Measurements from ENCODE around the gene SFTPD.
A peak's percentile ranks its signal among the peaks of the same experiment; 100 is the strongest.

Gene SFTPD

DNA sequence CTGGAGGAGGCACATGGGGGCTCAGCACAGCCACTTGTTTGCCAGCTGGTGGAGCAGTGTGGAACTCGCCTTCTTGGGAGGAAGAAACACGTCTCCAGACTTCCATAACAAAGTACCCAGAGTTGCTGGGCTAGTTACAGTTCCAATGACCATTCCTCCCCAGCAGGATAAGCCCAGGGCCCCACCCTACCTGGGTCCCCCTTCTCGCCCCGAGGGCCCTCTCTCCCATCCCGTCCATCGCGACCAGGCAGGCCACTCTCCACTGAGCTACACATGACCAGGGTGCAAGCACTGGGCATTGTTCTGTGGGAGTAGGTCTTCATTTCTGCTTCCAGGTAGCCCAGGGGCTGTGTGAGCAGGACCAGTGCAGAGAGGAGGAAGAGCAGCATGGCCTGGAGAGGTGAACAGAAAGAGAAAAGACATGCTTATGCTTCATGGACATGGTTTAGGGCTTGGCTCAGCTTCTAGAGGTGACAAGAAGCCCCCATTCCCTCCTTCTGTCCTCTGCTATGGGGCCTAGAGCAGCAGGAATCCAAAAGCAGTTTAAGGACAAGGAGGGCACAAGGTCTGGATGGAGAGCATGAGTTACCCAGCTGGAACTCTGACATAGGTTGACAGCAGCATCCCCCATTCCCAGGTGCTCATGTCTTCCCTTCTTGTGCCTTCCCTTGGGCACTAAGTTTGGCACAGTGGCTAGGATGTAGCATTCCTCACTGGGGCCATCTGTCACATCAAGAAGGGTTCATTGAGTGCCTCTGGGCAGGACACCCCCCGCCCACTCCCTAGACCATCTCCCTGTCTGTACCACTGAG lies 2.4 kb downstream of the SFTPD start:
- ChIA-PET POLR2A (no interaction called here), CTCF (no interaction called here)
- TF ChIP-seq BHLHE40 (IDR thresholded peaks at IDR 0.05; ENCODE audit: borderline replicate concordance) (no peak), CTBP1 (IDR thresholded peaks at IDR 0.05; ENCODE audit: borderline replicate concordance) (no peak)
- peak; percentile 1 for DNase-seq (ENCODE audit: extremely low spot score)

DNA sequence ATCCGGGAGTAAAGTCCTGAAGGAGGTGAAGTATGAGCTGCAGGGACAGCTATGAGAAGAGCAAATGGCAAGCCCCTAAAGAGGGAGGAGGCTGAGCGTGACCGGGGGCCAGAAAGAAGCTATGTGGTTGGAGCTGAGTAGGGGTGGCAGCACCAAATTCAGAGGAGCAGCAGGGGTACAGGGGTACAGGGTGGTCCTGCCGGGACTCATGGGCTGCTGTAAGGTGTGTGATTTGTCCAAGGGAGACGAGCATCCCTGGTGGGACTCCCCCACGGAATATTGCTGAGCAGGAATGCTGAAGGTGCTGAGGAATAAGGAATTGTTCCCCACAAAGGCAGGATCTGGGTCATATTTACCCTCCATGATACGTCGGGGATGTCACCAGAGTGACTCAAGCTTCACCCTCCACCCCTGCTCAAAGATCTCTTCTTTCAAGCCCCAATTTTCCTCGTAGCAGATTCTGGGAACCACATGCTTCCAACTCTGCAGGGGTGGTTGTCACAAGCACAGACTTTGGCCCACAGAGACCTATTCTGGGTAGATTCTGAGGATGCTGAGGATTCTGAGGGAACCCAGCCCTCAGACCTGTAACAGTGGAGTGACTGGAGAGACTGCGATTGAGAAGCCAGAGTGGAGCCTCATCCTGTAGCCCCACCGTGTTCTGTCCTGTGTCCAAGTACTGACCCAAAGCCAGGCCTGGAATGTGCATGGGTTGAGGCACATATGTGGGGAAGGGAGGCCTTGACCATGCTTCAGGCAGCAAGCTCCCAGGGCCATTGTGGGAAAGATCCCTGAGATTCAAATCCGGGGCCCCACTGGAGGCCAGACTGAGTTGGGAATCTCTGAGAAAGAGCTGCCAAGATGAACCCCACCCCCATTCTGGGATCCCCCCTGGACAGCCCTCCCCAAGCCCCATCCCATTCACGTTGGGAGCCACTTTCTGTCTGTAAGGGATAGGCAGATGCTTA lies 4.2 kb downstream of the SFTPD start:
- ChIA-PET POLR2A (no interaction called here), CTCF (no interaction called here)
- TF ChIP-seq FOXM1 (IDR thresholded peaks at IDR 0.05; ENCODE audit: borderline replicate concordance), result no peak
- TF ChIP-seq SUZ12 (IDR thresholded peaks at IDR 0.05), result no peak
- TF ChIP-seq HDGF (IDR thresholded peaks at IDR 0.05; ENCODE audit: borderline replicate concordance), result no peak
- TF ChIP-seq ELF4 (IDR thresholded peaks at IDR 0.05), result no peak
- TF ChIP-seq NFRKB (IDR thresholded peaks at IDR 0.05), result no peak
- no peak for DNase-seq (ENCODE audit: extremely low spot score)

DNA sequence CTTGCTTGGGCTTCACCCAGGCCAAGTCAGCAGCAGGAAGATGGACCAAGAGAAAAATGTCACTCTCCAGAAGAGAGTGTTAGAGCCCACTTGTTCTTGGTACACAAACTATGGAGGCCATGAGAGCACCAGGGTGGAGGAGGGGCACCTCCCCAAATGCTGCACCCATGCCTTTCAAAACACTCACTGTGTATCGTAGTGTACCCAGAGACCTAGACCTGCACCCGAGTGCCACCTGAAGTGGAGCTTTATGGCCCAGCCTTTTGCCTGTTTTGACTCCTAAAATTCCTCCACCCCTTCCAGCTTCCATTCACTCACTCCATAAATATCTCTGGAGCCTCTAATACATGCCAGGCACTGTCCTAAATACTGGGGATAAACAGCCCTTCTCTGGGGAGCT lies 5.0 kb downstream of the SFTPD start:
- TF ChIP-seq HDGF (IDR thresholded peaks at IDR 0.05; ENCODE audit: borderline replicate concordance) (no peak), FOXM1 (IDR thresholded peaks at IDR 0.05; ENCODE audit: borderline replicate concordance) (no peak), SUZ12 (IDR thresholded peaks at IDR 0.05) (no peak), NFRKB (IDR thresholded peaks at IDR 0.05) (no peak), FOXA1 (IDR thresholded peaks at IDR 0.05) (no peak), TARDBP (IDR thresholded peaks at IDR 0.05) (no peak), ZNF384 (IDR thresholded peaks at IDR 0.05) (no peak), ARNT (IDR thresholded peaks at IDR 0.05) (no peak), LEF1 (IDR thresholded peaks at IDR 0.05; ENCODE audit: borderline replicate concordance) (no peak)
- DNase-seq (ENCODE audit: extremely low spot score), result no peak
- ChIA-PET CTCF (no interaction called here), POLR2A (no interaction called here)

DNA sequence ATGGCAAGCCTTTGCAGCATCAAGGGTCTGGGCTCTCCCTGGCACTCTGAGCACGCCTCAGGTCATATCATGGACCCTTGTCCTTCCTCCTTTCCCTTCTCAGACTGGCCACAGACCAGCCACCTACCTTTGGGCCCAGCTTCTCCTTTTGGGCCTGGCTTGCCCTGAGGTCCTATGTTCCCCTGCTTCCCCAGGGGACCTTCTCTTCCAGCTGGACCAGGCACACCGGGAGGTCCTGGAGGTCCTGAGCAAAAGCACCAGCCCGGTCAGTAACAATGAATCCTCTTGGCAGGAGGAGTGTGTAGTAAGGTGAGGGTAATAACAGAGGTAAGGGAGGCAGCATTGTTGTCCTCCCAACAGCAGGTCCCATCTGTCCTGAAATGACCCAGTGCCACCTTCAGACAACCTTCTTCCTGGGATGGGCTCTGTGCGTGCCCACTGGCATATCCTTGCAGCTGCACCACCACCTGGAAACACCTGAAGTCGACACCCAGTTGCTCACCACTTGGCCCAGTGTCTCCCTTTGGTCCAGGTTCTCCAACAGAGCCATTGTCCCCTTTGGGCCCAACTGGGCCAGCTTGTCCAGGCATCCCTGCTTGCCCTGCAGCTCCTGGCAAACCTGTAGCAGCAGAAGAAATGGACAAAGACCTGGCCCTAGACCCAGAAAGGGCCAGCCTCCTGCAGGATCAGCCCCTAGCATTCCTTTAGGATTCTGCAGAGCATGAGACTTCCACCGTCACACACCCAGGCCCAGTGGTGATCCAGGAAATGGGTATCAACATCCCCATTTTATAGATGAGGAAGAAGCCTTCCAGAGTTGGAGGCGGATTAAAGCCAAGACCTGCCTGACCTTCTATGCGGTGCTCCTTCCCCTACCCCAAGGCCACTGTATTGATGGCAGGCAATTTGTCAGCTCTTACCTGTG lies 6.4 kb downstream of the SFTPD start:
- TF ChIP-seq ZNF384 (IDR thresholded peaks at IDR 0.05) (no peak), ELF4 (IDR thresholded peaks at IDR 0.05) (no peak), L3MBTL2 (conservative IDR thresholded peaks at IDR 0.05) (no peak), HDGF (IDR thresholded peaks at IDR 0.05; ENCODE audit: borderline replicate concordance) (no peak), FOXA1 (IDR thresholded peaks at IDR 0.05) (no peak), BHLHE40 (IDR thresholded peaks at IDR 0.05; ENCODE audit: borderline replicate concordance) (no peak)
- no peak for DNase-seq (ENCODE audit: extremely low spot score)
- CTCF ChIA-PET, result no interaction called here
- POLR2A ChIA-PET, result no interaction called here

DNA sequence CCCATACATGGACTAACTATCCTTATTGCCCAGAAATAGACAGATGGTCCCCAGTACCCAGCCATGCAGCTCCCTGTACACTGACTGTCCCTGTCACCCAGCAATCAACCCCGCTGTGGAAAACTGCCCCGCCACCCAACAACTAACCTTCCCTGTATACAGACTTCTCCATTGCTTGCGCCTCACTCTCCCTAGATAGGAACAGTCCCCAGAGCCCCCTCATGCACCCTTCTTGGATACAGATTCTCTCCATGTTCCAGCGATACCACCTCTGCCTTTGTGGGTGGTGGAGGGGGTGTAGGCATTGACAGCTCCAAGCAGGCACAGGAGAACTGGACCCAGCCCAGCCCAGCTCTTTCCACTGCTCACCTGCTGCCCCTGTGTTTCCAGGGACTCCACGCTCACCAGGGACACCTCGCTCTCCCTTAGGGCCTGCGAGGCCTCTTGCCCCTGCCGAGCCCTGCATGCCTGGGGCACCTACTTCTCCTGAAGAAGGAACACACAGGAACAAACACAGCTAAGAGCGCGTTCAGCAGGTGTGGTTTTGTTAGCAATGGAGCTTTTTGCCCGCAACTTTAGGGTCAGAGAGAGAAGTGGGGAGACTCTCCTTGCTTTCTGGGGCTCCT lies 7.2 kb downstream of the SFTPD start:
- POLR2A ChIA-PET, result no interaction called here
- no peak for TF ChIP-seq HDGF (IDR thresholded peaks at IDR 0.05; ENCODE audit: borderline replicate concordance)
- TF ChIP-seq SUZ12 (IDR thresholded peaks at IDR 0.05), result no peak
- TF ChIP-seq FOXK2 (IDR thresholded peaks at IDR 0.05), result no peak
- TF ChIP-seq L3MBTL2 (conservative IDR thresholded peaks at IDR 0.05), result no peak
- no peak for TF ChIP-seq TARDBP (IDR thresholded peaks at IDR 0.05)
- CTCF ChIA-PET, result no interaction called here
- DNase-seq (ENCODE audit: extremely low spot score), result no peak

DNA sequence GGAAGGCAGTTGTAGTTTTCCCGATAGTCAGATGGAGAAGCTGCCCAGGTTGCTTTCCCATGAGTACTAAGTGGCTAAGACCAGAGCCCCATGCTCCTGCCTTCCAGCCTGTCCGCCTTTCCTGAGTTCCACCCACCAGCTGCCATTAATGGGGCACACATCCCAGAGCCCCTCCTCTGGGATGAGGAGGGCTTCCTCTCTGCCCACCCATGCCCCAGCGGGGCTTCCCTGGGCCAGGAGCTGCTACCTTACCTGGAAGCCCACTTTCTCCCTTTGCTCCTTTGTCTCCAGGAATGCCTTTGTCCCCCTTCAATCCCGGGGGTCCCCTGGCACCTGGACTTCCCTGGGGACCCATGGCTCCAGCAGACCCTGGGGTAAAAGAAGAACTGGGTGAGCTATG lies 7.8 kb downstream of the SFTPD start:
- POLR2A ChIA-PET, result no interaction called here

More for the DNA sequence above, 7.8 kb downstream of the SFTPD start:
- CTCF ChIA-PET, result no interaction called here
- TF ChIP-seq, protein P1, sequence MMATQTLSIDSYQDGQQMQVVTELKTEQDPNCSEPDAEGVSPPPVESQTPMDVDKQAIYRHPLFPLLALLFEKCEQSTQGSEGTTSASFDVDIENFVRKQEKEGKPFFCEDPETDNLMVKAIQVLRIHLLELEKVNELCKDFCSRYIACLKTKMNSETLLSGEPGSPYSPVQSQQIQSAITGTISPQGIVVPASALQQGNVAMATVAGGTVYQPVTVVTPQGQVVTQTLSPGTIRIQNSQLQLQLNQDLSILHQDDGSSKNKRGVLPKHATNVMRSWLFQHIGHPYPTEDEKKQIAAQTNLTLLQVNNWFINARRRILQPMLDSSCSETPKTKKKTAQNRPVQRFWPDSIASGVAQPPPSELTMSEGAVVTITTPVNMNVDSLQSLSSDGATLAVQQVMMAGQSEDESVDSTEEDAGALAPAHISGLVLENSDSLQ (IDR thresholded peaks at IDR 0.05), result no peak
- no peak for TF ChIP-seq SP1 (IDR thresholded peaks at IDR 0.05)
- no peak for TF ChIP-seq LEF1 (IDR thresholded peaks at IDR 0.05; ENCODE audit: borderline replicate concordance)
- no peak for TF ChIP-seq L3MBTL2 (conservative IDR thresholded peaks at IDR 0.05)
- TF ChIP-seq FOXM1 (IDR thresholded peaks at IDR 0.05; ENCODE audit: borderline replicate concordance), result no peak
- no peak for TF ChIP-seq ELF4 (IDR thresholded peaks at IDR 0.05)
- no peak for TF ChIP-seq FOXK2 (IDR thresholded peaks at IDR 0.05)
- TF ChIP-seq NFRKB (IDR thresholded peaks at IDR 0.05), result no peak
- TF ChIP-seq BHLHE40 (IDR thresholded peaks at IDR 0.05; ENCODE audit: borderline replicate concordance), result no peak
- no peak for TF ChIP-seq ZNF384 (IDR thresholded peaks at IDR 0.05)
- TF ChIP-seq SUZ12 (IDR thresholded peaks at IDR 0.05), result no peak
- TF ChIP-seq TARDBP (IDR thresholded peaks at IDR 0.05), result no peak
- TF ChIP-seq FOXA1 (IDR thresholded peaks at IDR 0.05), result no peak
- no peak for TF ChIP-seq ARNT (IDR thresholded peaks at IDR 0.05)
- TF ChIP-seq CTBP1 (IDR thresholded peaks at IDR 0.05; ENCODE audit: borderline replicate concordance), result no peak
- no peak for TF ChIP-seq HDGF (IDR thresholded peaks at IDR 0.05; ENCODE audit: borderline replicate concordance)
- no peak for DNase-seq (ENCODE audit: extremely low spot score)

All from HEK293T (cell line).